ENCODE results near the gene CCDC148.
A peak's percentile ranks its signal among the peaks of the same experiment; 100 is the strongest.

The CCDC148 gene

GRCh38 chr2:158495175-158495574, 38.6 kb upstream of the CCDC148 start:
- DNase-seq: peak; percentile 56
- no peaks in the 10 kb centered on the region for H3K27me3 ChIP-seq (replicated peaks)
- no peak overlapping the region for H3K27ac ChIP-seq
- TF ChIP-seq CTCF (IDR thresholded peaks at IDR 0.05; ENCODE audit: low read depth, low read length, missing control alignments): no peak
- in situ Hi-C loops (cut with HindIII; ENCODE audit: low pct_ligation_motif_present, low sequenced_read_pairs): no loop called here
- no peaks in the 10 kb centered on the region for H3K36me3 ChIP-seq (replicated peaks)
- H3K4me3 ChIP-seq (ENCODE audit: low read depth, low read length): no peak overlapping the region

- TF ChIP-seq CTCF (IDR thresholded peaks at IDR 0.05; ENCODE audit: low read depth, low read length, missing control alignments): no peak
- no peak overlapping the region for H3K4me3 ChIP-seq (ENCODE audit: low read depth, low read length)
- in situ Hi-C loops (cut with HindIII; ENCODE audit: low pct_ligation_motif_present, low sequenced_read_pairs): no loop called here
- no peak overlapping the region for H3K27ac ChIP-seq
- no peak for DNase-seq
- no peaks in the 10 kb centered on the region for H3K36me3 ChIP-seq (replicated peaks)
- no peaks in the 10 kb centered on the region for H3K27me3 ChIP-seq (replicated peaks)
These were observed 36.9 kb upstream of the CCDC148 start for GRCh38 chr2:158493458-158493857.

GRCh38 chr2:158491072-158491471, 34.5 kb upstream of the CCDC148 start:
- Histone ChIP-seq H3K4me3 (ENCODE audit: low read depth, low read length) (no peak overlapping the region), H3K36me3 (replicated peaks) (no peaks in the 10 kb centered on the region), H3K27me3 (replicated peaks) (no peaks in the 10 kb centered on the region), H3K27ac (no peak overlapping the region)
- DNase-seq: no peak
- in situ Hi-C loops (cut with HindIII; ENCODE audit: low pct_ligation_motif_present, low sequenced_read_pairs): no loop called here
- no peak for TF ChIP-seq CTCF (IDR thresholded peaks at IDR 0.05; ENCODE audit: low read depth, low read length, missing control alignments)

- no peaks in the 10 kb centered on the region for H3K27me3 ChIP-seq (replicated peaks)
- TF ChIP-seq CTCF (IDR thresholded peaks at IDR 0.05; ENCODE audit: low read depth, low read length, missing control alignments): peak; percentile 17
- in situ Hi-C loops (cut with HindIII; ENCODE audit: low pct_ligation_motif_present, low sequenced_read_pairs): no loop called here
- no peaks in the 10 kb centered on the region for H3K36me3 ChIP-seq (replicated peaks)
- no peak overlapping the region for H3K27ac ChIP-seq
- no peak overlapping the region for H3K4me3 ChIP-seq (ENCODE audit: low read depth, low read length)
- DNase-seq: no peak
These were observed 33.0 kb upstream of the CCDC148 start for GRCh38 chr2:158489366-158490112.

- Histone ChIP-seq H3K4me3 (ENCODE audit: low read depth, low read length) (no peak overlapping the region), H3K36me3 (replicated peaks) (no peaks in the 10 kb centered on the region), H3K27ac (no peak overlapping the region), H3K27me3 (replicated peaks) (no peaks in the 10 kb centered on the region)
- TF ChIP-seq CTCF (IDR thresholded peaks at IDR 0.05; ENCODE audit: low read depth, low read length, missing control alignments): no peak
- in situ Hi-C loops (cut with HindIII; ENCODE audit: low pct_ligation_motif_present, low sequenced_read_pairs): no loop called here
- DNase-seq: no peak
These were observed 32.1 kb upstream of the CCDC148 start for GRCh38 chr2:158488442-158489216.
